K562 (cell line): Measurements from ENCODE around the gene NBEAL1. TPM values are rescaled to one million over a fixed set of nuclear protein-coding genes. Genes with fewer than 3 reads are reported as not detected.

Experiments
- polyA plus RNA-seq, 8 experiments: library from polyadenylated mRNA; depleted of rRNA in 4 of 8; stranded (reverse) in 5 of 8; unstranded in 3 of 8; fragments of >200 nt; fragmentation: Nextera tagmentation in 2 of 8; fragmentation: Illumina TruSeq in 1 of 8; extraction: Ambion mirVana in 2 of 8; extraction: Trizol in 1 of 8; gene quantifications; 2 replicates each; pipeline versions ENCODE4 v1.2.1 to v1.2.3, GENCODE V29; 2011 to 2014; ENCODE audit warnings: inconsistent platforms in 1 of 8, missing spikeins in 1 of 8
- total RNA-seq, 7 experiments: library from RNA; depleted of rRNA in 6 of 7; stranded (reverse); fragments of >200 nt in 6 of 7; fragmentation: Illumina TruSeq in 2 of 7; extraction: Trizol in 2 of 7; gene quantifications; 2 replicates each; pipeline versions ENCODE4 v1.2.1 to v1.2.3, GENCODE V29; 2011 to 2021; ENCODE audit warnings: low replicate concordance in 1 of 7
- TF ChIP-seq, protein P1 (sequence below), 2 experiments: fragments of 450-650 bp; formaldehyde crosslinking in 1 of 2; IDR thresholded peaks; 2 replicates each; pipeline versions ENCODE4 v1.4.0 to v1.6.1; 2014 to 2020; ENCODE audit warnings: mild to moderate bottlenecking in 2 of 2, borderline replicate concordance in 1 of 2, low read depth in 1 of 2

The NBEAL1 gene
- total and polyA plus RNA-seq, 9 of the 15 experiments (the other 6 are each of a cell fraction or from before 2014, with no cell fraction given): 2.1 to 13.5 (median 7.3) TPM

DNA sequence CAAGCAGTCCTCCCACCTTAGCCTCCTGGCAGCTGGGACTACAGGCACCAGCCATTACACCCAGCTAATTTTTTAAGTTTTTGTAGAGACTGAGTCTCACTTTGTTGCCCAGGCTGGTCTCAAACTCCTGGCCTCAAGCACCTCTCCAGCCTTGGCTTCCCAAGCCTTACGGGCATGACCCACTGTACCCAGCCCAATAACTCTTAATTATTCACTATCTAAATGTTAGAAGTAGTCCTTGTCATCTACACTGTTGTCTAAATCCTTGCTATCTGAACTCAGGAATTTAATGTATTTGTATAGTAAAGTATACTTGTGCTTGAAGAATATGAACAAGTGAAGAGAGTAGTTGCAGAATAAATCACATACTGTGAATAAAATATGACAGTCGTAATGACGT, 37.9 kb upstream of the NBEAL1 start (continued):
- TF ChIP-seq, protein P1, sequence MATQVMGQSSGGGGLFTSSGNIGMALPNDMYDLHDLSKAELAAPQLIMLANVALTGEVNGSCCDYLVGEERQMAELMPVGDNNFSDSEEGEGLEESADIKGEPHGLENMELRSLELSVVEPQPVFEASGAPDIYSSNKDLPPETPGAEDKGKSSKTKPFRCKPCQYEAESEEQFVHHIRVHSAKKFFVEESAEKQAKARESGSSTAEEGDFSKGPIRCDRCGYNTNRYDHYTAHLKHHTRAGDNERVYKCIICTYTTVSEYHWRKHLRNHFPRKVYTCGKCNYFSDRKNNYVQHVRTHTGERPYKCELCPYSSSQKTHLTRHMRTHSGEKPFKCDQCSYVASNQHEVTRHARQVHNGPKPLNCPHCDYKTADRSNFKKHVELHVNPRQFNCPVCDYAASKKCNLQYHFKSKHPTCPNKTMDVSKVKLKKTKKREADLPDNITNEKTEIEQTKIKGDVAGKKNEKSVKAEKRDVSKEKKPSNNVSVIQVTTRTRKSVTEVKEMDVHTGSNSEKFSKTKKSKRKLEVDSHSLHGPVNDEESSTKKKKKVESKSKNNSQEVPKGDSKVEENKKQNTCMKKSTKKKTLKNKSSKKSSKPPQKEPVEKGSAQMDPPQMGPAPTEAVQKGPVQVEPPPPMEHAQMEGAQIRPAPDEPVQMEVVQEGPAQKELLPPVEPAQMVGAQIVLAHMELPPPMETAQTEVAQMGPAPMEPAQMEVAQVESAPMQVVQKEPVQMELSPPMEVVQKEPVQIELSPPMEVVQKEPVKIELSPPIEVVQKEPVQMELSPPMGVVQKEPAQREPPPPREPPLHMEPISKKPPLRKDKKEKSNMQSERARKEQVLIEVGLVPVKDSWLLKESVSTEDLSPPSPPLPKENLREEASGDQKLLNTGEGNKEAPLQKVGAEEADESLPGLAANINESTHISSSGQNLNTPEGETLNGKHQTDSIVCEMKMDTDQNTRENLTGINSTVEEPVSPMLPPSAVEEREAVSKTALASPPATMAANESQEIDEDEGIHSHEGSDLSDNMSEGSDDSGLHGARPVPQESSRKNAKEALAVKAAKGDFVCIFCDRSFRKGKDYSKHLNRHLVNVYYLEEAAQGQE (IDR thresholded peaks at IDR 0.05; ENCODE audit: borderline replicate concordance): no peak
- TF ChIP-seq, protein P1 (CRISPR knock-in tag; IDR thresholded peaks at IDR 0.05; ENCODE audit: low read depth): no peak
